ENCODE results near the gene RASSF7. TPM values are rescaled to one million over a fixed set of nuclear protein-coding genes. Genes with fewer than 3 reads are reported as not detected.
A peak's percentile ranks its signal among the peaks of the same experiment; 100 is the strongest.

The RASSF7 gene
- total and polyA plus RNA-seq, 10 of the 15 experiments (the other 5 are each of a cell fraction or from before 2014, with no cell fraction given), result 0.39 to 29.7 (median 13.2) TPM

GRCh38 chr11:597166-597725 is 36.5 kb downstream of the RASSF7 start:
- FAIRE-seq, result no peak
- ChIA-PET POLR2A (no interaction called here), SMC1A (ENCODE audit: uncharacterized antibody, unreplicated experiment) (no interaction called here), RAD21 (ENCODE audit: unreplicated experiment) (no interaction called here), CTCF (no interaction called here)
- BruUV-seq (replicated peaks), result no TSS peak
- no peak overlapping the region for H3K4me3 ChIP-seq
- no peak overlapping the region for H2AFZ ChIP-seq (ENCODE audit: control insufficient read depth, low read depth, low read length)
- H3K27me3 ChIP-seq (replicated peaks in 1 of 2; ENCODE audit: control insufficient read depth in 2 of 2, insufficient read depth in 2 of 2, low read length in 1 of 2), result no peaks in the 10 kb centered on the region
- no peaks in the 10 kb centered on the region for H3K9me3 ChIP-seq (replicated peaks; ENCODE audit: control insufficient read depth, insufficient read depth, low read length)
- no peaks in the 10 kb centered on the region for H3K79me2 ChIP-seq (ENCODE audit: control insufficient read depth, insufficient read depth, low read length)
- no peak for DNase-seq (ENCODE audit: low read depth, low spot score)
- no peak overlapping the region for H3K9ac ChIP-seq (ENCODE audit: control insufficient read depth, insufficient read depth, low read length)
- peak; percentile 74 for ATAC-seq
- intact Hi-C loops (cut with micrococcal nuclease; ENCODE audit: unreplicated experiment), result no loop called here
- H3K36me3 ChIP-seq (ENCODE audit: control insufficient read depth in 2 of 2, insufficient read depth in 2 of 2, low read length in 1 of 2), result peaks cover 18 to 56% of the 10 kb centered on the region in 2 experiments; a peak in 3 of 4 replicates
- 95% methylated on average over 26 of the region's 29 CpGs for WGBS (ENCODE audit: insufficient coverage, insufficient replicate concordance, low lambda C conversion rate, missing lambda C conversion rate)
- no peaks in the 10 kb centered on the region for H3K4me1 ChIP-seq (ENCODE audit: control insufficient read depth, insufficient read depth, low read length)
- peak in 1 of 3 experiments; percentile 26; a peak in 2 of 6 replicates for TF ChIP-seq CTCF (IDR thresholded peaks at IDR 0.05 in 2 of 3, conservative IDR thresholded peaks at IDR 0.05 in 1 of 3; ENCODE audit: control insufficient read depth in 2 of 3, extremely low read depth in 1 of 3, insufficient read depth in 1 of 3, low read depth in 3 of 3, low read length in 3 of 3)
- no peak for TF ChIP-seq PML (IDR thresholded peaks at IDR 0.05; ENCODE audit: low read length)
- in situ Hi-C loops (cut with MboI), result no loop called here
- no peak overlapping the region for H3K27ac ChIP-seq (ENCODE audit: control insufficient read depth, insufficient read depth)
- H4K20me1 ChIP-seq (ENCODE audit: control insufficient read depth, insufficient read depth), result no peaks in the 10 kb centered on the region; the same call in 1 of the 2 replicates
- no peak overlapping the region for H3K4me2 ChIP-seq (ENCODE audit: control insufficient read depth, insufficient read depth)

GRCh38 chr11:598005-598680 is 37.4 kb downstream of the RASSF7 start:
- FAIRE-seq (no peak), ATAC-seq (no peak), DNase-seq (ENCODE audit: low read depth, low spot score) (no peak)
- BruUV-seq (replicated peaks), result no TSS peak
- Histone ChIP-seq H2AFZ (ENCODE audit: control insufficient read depth, low read depth, low read length) (no peak overlapping the region), H3K27ac (ENCODE audit: control insufficient read depth, insufficient read depth) (no peak overlapping the region), H3K9me3 (replicated peaks; ENCODE audit: control insufficient read depth, insufficient read depth, low read length) (no peaks in the 10 kb centered on the region), H3K9ac (ENCODE audit: control insufficient read depth, insufficient read depth, low read length) (no peak overlapping the region), H3K36me3 (ENCODE audit: control insufficient read depth in 2 of 2, insufficient read depth in 2 of 2, low read length in 1 of 2) (peaks cover 17 to 52% of the 10 kb centered on the region in 2 experiments; a peak in 3 of 4 replicates), H3K4me3 (no peak overlapping the region), H3K79me2 (ENCODE audit: control insufficient read depth, insufficient read depth, low read length) (no peaks in the 10 kb centered on the region), H4K20me1 (ENCODE audit: control insufficient read depth, insufficient read depth) (no peaks in the 10 kb centered on the region; the same call in 1 of the 2 replicates), H3K27me3 (replicated peaks in 1 of 2; ENCODE audit: control insufficient read depth in 2 of 2, insufficient read depth in 2 of 2, low read length in 1 of 2) (no peaks in the 10 kb centered on the region), H3K4me1 (ENCODE audit: control insufficient read depth, insufficient read depth, low read length) (no peaks in the 10 kb centered on the region), H3K4me2 (ENCODE audit: control insufficient read depth, insufficient read depth) (no peak overlapping the region)
- POLR2A ChIA-PET, result no interaction called here
- WGBS (ENCODE audit: insufficient coverage, insufficient replicate concordance, low lambda C conversion rate, missing lambda C conversion rate), result 97% methylated on average over 27 of the region's 30 CpGs
- SMC1A ChIA-PET (ENCODE audit: uncharacterized antibody, unreplicated experiment), result no interaction called here
- RAD21 ChIA-PET (ENCODE audit: unreplicated experiment), result no interaction called here
- TF ChIP-seq POLR2A (IDR thresholded peaks at IDR 0.05; ENCODE audit: low read depth, low read length) (peak; percentile 44; the same call in 1 of the 2 replicates), ATF7 (IDR thresholded peaks at IDR 0.05; ENCODE audit: low read depth) (no peak), RB1 (IDR thresholded peaks at IDR 0.05; ENCODE audit: borderline replicate concordance) (no peak), SIN3A (IDR thresholded peaks at IDR 0.05; ENCODE audit: low read depth, low read length) (no peak)
- CTCF ChIA-PET, result no interaction called here
- intact Hi-C loops (cut with micrococcal nuclease; ENCODE audit: unreplicated experiment) (no loop called here), in situ Hi-C loops (cut with MboI) (no loop called here)

All from GM12878 (cell line).